GM23338 (cell line): ENCODE data around the gene HIVEP3. TPM values are rescaled to one million over a fixed set of nuclear protein-coding genes. Genes with fewer than 3 reads are reported as not detected.

Experiments
- ATAC-seq: fragments of 200-7000 bp; cut with Tn5 transposase; 3 replicates; pipeline ENCODE4 v1.9.1; 2020
- DNase-seq: peaks from one replicate; pipeline ENCODE4 v3.0.0-alpha.2; 2015; ENCODE audit warnings: low spot score
- H2AFZ ChIP-seq: fragments of 200-600 bp; sonication (generic); 2 replicates; pipeline ENCODE4 v1.8.0; 2016; ENCODE audit warnings: antibody characterized with exemption, mild to moderate bottlenecking, moderate library complexity
- H3F3A ChIP-seq: fragments of 200-600 bp; sonication (generic); replicated peaks from 2 replicates; pipeline ENCODE4 v1.8.0; 2017; ENCODE audit warnings: antibody characterized with exemption, mixed run types, low read depth
- H3K27ac ChIP-seq: fragments of 200-600 bp; sonication (generic); 2 replicates; pipeline ENCODE4 v1.6.1; 2016; ENCODE audit warnings: low read depth
- H3K27me3 ChIP-seq: fragments of 200-600 bp; sonication (generic); 2 replicates; pipeline ENCODE4 v1.8.0; 2016; ENCODE audit warnings: mild to moderate bottlenecking, mixed run types, moderate library complexity; ENCODE audit not compliant: insufficient read depth
- H3K36me3 ChIP-seq: fragments of 200-600 bp; sonication (generic); 2 replicates; pipeline ENCODE4 v1.8.0; 2016; ENCODE audit warnings: mild to moderate bottlenecking; ENCODE audit not compliant: insufficient read depth
- H3K4me1 ChIP-seq: fragments of 200-600 bp; sonication (generic); 2 replicates; pipeline ENCODE4 v1.8.0; 2016; ENCODE audit warnings: mild to moderate bottlenecking, moderate library complexity; ENCODE audit not compliant: insufficient read depth
- H3K4me2 ChIP-seq: fragments of 200-600 bp; sonication (generic); 2 replicates; pipeline ENCODE4 v1.7.1; 2017; ENCODE audit warnings: mixed run types
- H3K4me3 ChIP-seq: fragments of 200-600 bp; sonication (generic); 2 replicates; pipeline ENCODE4 v1.6.1; 2016; ENCODE audit warnings: mixed run types
- H3K79me2 ChIP-seq: fragments of 200-600 bp; sonication (generic); replicated peaks from 2 replicates; pipeline ENCODE4 v1.8.0; 2017; ENCODE audit warnings: mild to moderate bottlenecking; ENCODE audit not compliant: insufficient read depth
- H3K9me2 ChIP-seq: fragments of 200-600 bp; sonication (generic); 2 replicates; pipeline ENCODE4 v1.8.0; 2017; ENCODE audit not compliant: insufficient read depth
- H4K20me1 ChIP-seq: fragments of 200-600 bp; sonication (generic); replicated peaks from 2 replicates; pipeline ENCODE4 v1.8.0; 2017; ENCODE audit warnings: mild to moderate bottlenecking; ENCODE audit not compliant: insufficient read depth
- H3K27ac Mint-ChIP-seq: 2 replicates; pipeline ENCODE4 v1.8.0; 2020; ENCODE audit warnings: inconsistent platforms, mild to moderate bottlenecking, moderate library complexity, mixed read lengths
- H3K27me3 Mint-ChIP-seq: 3 replicates; pipeline ENCODE4 v1.8.0; 2022; ENCODE audit warnings: low read depth, mild to moderate bottlenecking, moderate library complexity, mixed read lengths, inconsistent platforms; ENCODE audit not compliant: insufficient read depth, poor library complexity
- H3K36me3 Mint-ChIP-seq: 3 replicates; pipeline ENCODE4 v1.8.0; 2021; ENCODE audit warnings: low read depth, mild to moderate bottlenecking, inconsistent platforms, moderate library complexity, mixed read lengths
- H3K4me1 Mint-ChIP-seq: 3 replicates; pipeline ENCODE4 v1.8.0; 2020; ENCODE audit warnings: mild to moderate bottlenecking, inconsistent platforms, mixed read lengths
- H3K4me3 Mint-ChIP-seq: 3 replicates; pipeline ENCODE4 v1.8.0; 2021; ENCODE audit warnings: moderate library complexity, mild to moderate bottlenecking, inconsistent platforms, mixed read lengths
- H3K9me3 Mint-ChIP-seq: 3 replicates; pipeline ENCODE4 v1.8.0; 2020; ENCODE audit warnings: moderate library complexity, mild to moderate bottlenecking, inconsistent platforms, mixed read lengths
- CREB1 ChIP-seq: fragments of 250-450 bp; sonication (Bioruptor Pico); IDR thresholded peaks from 2 replicates; pipeline ENCODE4 v1.5.0; 2020; ENCODE audit warnings: low read depth, mild to moderate bottlenecking, moderate library complexity
- ETS1 ChIP-seq: IDR thresholded peaks from 2 replicates; pipeline ENCODE4 v1.6.1; 2016; ENCODE audit warnings: antibody characterized with exemption
- EZH2 ChIP-seq: fragments of 200-600 bp; sonication (generic); IDR thresholded peaks from one replicate; pipeline ENCODE4 v1.8.0; 2017; ENCODE audit warnings: antibody characterized with exemption, mild to moderate bottlenecking, low read depth; ENCODE audit not compliant: unreplicated experiment
- EZH2phosphoT487 ChIP-seq: fragments of 200-600 bp; sonication (generic); IDR thresholded peaks from one replicate; pipeline ENCODE4 v1.8.1; 2018; ENCODE audit warnings: antibody characterized with exemption; ENCODE audit not compliant: unreplicated experiment
- JUNB ChIP-seq: IDR thresholded peaks from one replicate; pipeline ENCODE4 v1.6.1; 2016; ENCODE audit warnings: antibody characterized with exemption; ENCODE audit not compliant: unreplicated experiment
- POLR2AphosphoS5 ChIP-seq: IDR thresholded peaks from 2 replicates; pipeline ENCODE4 v1.6.1; 2016; ENCODE audit warnings: antibody characterized with exemption, low read depth
- STAT1 ChIP-seq: IDR thresholded peaks from one replicate; pipeline ENCODE4 v1.6.1; 2016; ENCODE audit warnings: antibody characterized with exemption; ENCODE audit not compliant: unreplicated experiment
- ZNF114 ChIP-seq: fragments of 250-450 bp; sonication (Bioruptor Pico); IDR thresholded peaks from 2 replicates; pipeline ENCODE4 v1.5.0; 2020; ENCODE audit warnings: mild to moderate bottlenecking, moderate library complexity
- ZNF331 ChIP-seq: fragments of 250-450 bp; sonication (Bioruptor Pico); IDR thresholded peaks from 2 replicates; pipeline ENCODE4 v1.5.0; 2020; ENCODE audit warnings: low read depth, mild to moderate bottlenecking, moderate library complexity
- ZNF462 ChIP-seq: fragments of 250-450 bp; sonication (Bioruptor Pico); IDR thresholded peaks from 2 replicates; pipeline ENCODE4 v1.5.0; 2020; ENCODE audit warnings: mild to moderate bottlenecking, moderate library complexity
- polyA plus RNA-seq: library from polyadenylated mRNA; unstranded; fragments of >200 nt; fragmentation: Nextera tagmentation; extraction: Ambion mirVana; gene quantifications from 2 replicates; pipeline ENCODE4 v1.2.1, GENCODE V29; 2016
- total RNA-seq: library from RNA; depleted of rRNA; stranded (reverse); fragments of >200 nt; shearing (Covaris generic); gene quantifications from 2 replicates; pipeline ENCODE4 v1.2.3, GENCODE V29; 2014
- TF ChIP-seq, protein P1 (sequence below), 2 experiments: fragments of 200-600 bp in 1 of 2; sonication (generic) in 1 of 2; conservative IDR thresholded peaks; 2 replicates each; pipeline versions ENCODE4 v1.5.1 to v1.6.1; 2016 to 2017; ENCODE audit warnings: antibody characterized with exemption in 2 of 2, low read depth in 2 of 2, mild to moderate bottlenecking in 2 of 2, moderate library complexity in 1 of 2
- TF ChIP-seq, protein P2 (sequence below): IDR thresholded peaks from one replicate; pipeline ENCODE4 v1.6.1; 2018; ENCODE audit warnings: antibody characterized with exemption; ENCODE audit not compliant: unreplicated experiment

HIVEP3 gene
- total and polyA plus RNA-seq, 2 experiments from 2014 or later: 0.14 to 0.24 TPM

DNA sequence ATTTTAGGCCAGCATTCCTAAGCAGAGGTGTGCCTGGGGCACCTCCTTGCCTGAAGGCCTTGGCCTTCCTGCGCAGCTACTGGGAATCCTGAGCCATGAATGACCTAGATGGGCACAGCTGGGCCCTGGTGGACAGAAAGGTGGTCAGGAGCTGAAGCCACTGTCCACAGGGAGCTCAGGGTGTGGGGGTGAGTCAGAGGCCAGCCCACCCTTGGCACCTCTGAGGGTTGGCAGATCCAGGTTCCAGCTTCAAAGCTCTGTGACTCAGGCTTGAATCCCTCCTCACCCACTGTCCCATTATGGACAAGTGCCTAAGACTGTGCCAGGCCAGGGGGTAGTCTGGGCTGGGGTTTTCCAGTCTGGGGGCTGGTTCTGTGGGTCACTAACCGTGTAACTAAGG is 427.8 kb downstream of the HIVEP3 start:
- H3K4me1 Mint-ChIP-seq: peaks cover 26% of the 10 kb centered on the region

More for the DNA sequence above, 427.8 kb downstream of the HIVEP3 start:
- Histone ChIP-seq H3K36me3 (no peaks in the 10 kb centered on the region), H2AFZ (no peak overlapping the region), H3K79me2 (no peaks in the 10 kb centered on the region), H3F3A (0 out of 2 replicates have a peak, but pooled peaks cover 4% of the 10 kb centered on the region), H3K27ac (no peak overlapping the region), H3K4me1 (peaks cover 26% of the 10 kb centered on the region), H3K9me2 (peaks cover 4% of the 10 kb centered on the region; the same call in 1 of the 2 replicates), H3K4me3 (no peak overlapping the region), H4K20me1 (no peaks in the 10 kb centered on the region), H3K27me3 (peaks cover 3% of the 10 kb centered on the region; the same call in 1 of the 2 replicates), H3K4me2 (no peak overlapping the region)
- Mint-ChIP-seq H3K9me3 (no peaks in the 10 kb centered on the region), H3K27me3 (peaks cover 20% of the 10 kb centered on the region), H3K27ac (no peak overlapping the region), H3K36me3 (no peaks in the 10 kb centered on the region), H3K4me3 (no peak overlapping the region)
- DNase-seq: no peak
- no peak for ATAC-seq
- TF ChIP-seq ZNF331 (CRISPR knock-in tag) (no peak), CREB1 (CRISPR knock-in tag) (no peak), STAT1 (no peak), JUNB (no peak), EZH2phosphoT487 (no peak), ZNF462 (CRISPR knock-in tag) (no peak), ETS1 (no peak), ZNF114 (no peak), POLR2AphosphoS5 (no peak), EZH2 (no peak)
- TF ChIP-seq, protein P1, sequence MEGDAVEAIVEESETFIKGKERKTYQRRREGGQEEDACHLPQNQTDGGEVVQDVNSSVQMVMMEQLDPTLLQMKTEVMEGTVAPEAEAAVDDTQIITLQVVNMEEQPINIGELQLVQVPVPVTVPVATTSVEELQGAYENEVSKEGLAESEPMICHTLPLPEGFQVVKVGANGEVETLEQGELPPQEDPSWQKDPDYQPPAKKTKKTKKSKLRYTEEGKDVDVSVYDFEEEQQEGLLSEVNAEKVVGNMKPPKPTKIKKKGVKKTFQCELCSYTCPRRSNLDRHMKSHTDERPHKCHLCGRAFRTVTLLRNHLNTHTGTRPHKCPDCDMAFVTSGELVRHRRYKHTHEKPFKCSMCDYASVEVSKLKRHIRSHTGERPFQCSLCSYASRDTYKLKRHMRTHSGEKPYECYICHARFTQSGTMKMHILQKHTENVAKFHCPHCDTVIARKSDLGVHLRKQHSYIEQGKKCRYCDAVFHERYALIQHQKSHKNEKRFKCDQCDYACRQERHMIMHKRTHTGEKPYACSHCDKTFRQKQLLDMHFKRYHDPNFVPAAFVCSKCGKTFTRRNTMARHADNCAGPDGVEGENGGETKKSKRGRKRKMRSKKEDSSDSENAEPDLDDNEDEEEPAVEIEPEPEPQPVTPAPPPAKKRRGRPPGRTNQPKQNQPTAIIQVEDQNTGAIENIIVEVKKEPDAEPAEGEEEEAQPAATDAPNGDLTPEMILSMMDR (conservative IDR thresholded peaks at IDR 0.05; ENCODE audit: low read depth in 2 of 2): no peak
- TF ChIP-seq, protein P2, sequence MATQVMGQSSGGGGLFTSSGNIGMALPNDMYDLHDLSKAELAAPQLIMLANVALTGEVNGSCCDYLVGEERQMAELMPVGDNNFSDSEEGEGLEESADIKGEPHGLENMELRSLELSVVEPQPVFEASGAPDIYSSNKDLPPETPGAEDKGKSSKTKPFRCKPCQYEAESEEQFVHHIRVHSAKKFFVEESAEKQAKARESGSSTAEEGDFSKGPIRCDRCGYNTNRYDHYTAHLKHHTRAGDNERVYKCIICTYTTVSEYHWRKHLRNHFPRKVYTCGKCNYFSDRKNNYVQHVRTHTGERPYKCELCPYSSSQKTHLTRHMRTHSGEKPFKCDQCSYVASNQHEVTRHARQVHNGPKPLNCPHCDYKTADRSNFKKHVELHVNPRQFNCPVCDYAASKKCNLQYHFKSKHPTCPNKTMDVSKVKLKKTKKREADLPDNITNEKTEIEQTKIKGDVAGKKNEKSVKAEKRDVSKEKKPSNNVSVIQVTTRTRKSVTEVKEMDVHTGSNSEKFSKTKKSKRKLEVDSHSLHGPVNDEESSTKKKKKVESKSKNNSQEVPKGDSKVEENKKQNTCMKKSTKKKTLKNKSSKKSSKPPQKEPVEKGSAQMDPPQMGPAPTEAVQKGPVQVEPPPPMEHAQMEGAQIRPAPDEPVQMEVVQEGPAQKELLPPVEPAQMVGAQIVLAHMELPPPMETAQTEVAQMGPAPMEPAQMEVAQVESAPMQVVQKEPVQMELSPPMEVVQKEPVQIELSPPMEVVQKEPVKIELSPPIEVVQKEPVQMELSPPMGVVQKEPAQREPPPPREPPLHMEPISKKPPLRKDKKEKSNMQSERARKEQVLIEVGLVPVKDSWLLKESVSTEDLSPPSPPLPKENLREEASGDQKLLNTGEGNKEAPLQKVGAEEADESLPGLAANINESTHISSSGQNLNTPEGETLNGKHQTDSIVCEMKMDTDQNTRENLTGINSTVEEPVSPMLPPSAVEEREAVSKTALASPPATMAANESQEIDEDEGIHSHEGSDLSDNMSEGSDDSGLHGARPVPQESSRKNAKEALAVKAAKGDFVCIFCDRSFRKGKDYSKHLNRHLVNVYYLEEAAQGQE: no peak
